GM21381 (cell line): ENCODE measurements around the gene APOL4.
"Not testable (repeated sequence)": the region's sequence is repeated elsewhere in the genome, so short reads cannot be mapped to it uniquely, and the experiment has no call there.

Experiments used
- ATAC-seq: cut with Tn5 transposase; IDR thresholded peaks from one replicate; pipeline ENCODE4 v1.9.1; 2021; ENCODE audit warnings: mild to moderate bottlenecking, moderate library complexity; ENCODE audit not compliant: unreplicated experiment

APOL4 gene

GRCh38 chr22:36156515-36157419, 44.8 kb downstream of the APOL4 start:
- no peak for ATAC-seq

GRCh38 chr22:36156119-36156514, 45.5 kb downstream of the APOL4 start:
- ATAC-seq: no peak

DNA sequence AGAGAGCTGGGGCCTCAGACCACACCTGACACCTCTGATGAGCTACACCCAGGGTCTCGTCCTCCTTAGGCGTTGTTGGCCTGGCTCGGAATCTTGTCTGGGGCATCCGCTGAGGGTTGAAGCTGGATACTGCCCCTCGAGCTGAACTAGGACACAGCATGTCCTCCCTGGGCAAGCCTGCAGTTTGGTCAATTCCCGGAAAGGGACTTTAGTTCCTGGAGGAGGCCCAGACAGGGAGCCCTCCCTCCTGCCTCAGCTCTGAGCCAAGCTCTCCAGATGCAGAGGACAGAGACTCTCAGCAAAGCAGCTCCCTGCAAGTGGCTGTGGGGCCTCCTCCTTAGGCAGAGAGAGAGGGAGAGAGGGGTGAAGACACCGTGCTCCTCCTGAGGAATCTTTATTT, 45.9 kb downstream of the APOL4 start:
- ATAC-seq: no peak

DNA sequence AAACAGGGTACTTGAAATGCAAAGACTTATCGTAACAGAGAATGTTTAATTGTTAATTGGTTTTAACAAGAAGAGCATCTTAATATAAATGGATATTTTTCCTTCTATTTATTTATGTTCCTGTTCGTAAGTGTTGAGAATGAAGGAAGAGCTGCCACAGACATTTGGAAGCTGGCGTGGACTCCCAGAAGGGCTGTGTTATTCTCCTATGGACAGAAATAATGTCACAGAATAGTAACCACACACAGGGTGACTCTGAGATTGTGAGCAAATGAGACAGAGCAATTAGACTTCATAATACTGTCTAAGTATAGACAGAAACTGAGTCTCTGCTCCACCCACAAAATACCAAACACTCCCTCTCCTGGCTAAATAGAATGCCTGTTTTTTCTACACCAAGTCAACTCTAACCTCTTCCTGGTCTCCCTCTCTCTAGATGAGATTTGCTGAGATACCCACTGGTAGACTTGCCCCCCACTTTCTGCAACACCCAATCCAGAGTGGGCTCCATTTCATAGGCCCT, 47.1 kb downstream of the APOL4 start:
- ATAC-seq: no peak

DNA sequence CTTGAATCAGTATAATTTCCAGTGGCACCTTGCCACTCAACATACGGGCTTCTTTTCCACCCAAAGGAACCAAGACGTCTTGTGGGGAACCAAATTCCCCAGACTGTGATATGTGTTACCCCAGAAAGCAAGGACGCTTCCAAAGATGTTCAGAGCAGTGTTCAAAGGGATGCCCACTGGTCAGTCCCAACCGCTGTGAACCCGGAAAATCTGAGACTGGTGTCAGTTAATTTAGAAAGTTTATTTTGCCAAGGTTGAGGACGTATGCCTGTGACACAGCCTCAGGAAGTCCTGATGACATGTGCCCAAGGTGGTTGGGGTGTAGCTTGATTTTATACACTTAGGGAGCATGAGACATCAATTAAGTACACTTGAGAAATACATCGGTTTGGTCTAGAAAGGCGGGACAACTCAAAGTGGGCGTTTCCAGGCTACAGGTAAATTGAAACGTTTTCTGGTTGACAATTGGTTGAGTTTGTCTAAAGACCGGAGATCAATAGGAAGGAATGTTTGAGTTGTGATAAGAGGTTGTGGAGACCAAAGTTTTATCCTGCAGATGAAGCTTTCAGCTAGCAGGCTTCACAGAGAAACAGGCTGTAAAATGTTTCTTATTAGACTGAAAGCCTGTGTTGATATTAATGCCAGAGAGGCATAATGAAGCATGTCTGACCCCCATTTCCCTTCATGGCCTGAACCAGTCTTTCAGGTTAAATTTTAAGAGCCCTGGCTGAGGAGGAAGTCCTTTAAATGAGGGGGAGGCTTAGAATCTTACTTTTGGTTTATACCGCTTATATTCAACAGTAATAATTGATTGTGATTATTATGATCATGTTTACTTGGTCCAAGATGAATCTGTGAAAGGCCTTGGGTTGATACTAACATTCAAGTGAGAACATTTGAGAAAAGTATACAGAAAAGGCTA, 47.8 kb downstream of the APOL4 start:
- no peak for ATAC-seq

DNA sequence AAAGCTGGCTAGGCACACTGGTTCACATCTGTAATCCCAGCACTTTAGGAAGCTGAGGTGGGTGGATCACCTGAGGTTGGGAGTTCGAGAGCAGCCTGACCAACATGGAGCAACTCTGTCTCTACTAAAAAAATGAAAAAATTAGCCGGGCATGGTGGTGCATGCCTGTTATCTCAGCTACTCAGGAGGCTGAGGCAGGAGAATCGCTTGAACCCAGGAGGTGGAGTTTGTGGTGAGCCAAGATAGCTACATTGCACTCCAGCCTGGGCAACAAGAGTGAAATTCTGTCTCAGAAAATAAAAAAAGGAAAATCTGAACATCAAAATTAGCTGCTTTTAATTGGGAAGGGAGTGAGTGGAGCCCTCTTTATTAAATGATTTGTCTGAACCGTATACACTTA, 48.8 kb downstream of the APOL4 start:
- ATAC-seq: not testable (repeated sequence)

GRCh38 chr22:36152088-36152487, 49.5 kb downstream of the APOL4 start:
- ATAC-seq: no peak

DNA sequence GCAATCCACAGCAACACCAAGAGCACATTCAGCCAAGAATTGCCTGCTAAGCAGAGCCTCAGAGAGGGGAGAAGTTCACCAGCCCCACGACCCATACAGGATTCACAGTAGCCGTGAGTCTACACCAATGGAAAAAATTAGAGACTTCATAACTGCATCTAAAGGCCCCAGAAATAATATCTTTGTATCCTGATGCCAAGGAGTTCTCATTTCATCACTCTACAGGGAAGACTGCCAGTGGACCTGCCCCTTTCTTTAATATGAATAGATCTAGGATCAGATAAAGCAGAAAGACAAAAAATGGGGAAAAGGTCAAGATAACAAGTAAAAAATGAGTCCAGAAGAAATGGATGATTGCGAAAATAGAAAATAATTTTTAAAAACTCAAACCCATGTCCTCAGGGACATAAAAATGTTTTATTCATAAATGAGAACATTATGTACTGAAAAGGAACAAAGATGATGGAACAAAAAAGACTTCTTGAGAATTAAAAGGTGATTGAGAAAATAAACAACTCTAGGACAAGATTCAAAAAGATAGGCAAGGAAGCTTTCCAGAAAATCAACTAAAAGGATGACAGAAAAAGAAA, 50.5 kb downstream of the APOL4 start:
- no peak for ATAC-seq

- no peak for ATAC-seq
Observed at GRCh38 chr22:36149441-36149840, 52.2 kb downstream of the APOL4 start.

DNA sequence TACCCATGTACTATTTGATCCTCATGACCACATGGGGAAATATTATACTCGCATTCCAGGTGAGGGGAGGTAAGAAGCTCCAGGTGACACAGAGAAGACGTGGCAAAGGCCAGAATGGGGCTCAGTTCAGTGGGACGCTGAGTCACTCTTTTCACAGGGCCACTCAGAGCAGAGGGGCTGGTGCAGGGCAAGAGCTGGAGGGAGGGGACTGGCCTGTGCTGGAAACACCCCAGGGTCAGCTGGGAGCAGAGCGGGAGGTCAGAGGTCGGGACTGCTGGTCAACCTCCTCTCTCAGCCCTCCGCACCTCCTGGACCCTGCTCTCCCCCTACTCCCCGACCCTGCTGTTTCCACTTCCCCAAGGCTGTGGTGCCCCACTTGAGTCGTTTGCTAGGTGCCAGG, 53.2 kb downstream of the APOL4 start:
- no peak for ATAC-seq

GRCh38 chr22:36147196-36147791, 54.3 kb downstream of the APOL4 start:
- ATAC-seq: no peak

DNA sequence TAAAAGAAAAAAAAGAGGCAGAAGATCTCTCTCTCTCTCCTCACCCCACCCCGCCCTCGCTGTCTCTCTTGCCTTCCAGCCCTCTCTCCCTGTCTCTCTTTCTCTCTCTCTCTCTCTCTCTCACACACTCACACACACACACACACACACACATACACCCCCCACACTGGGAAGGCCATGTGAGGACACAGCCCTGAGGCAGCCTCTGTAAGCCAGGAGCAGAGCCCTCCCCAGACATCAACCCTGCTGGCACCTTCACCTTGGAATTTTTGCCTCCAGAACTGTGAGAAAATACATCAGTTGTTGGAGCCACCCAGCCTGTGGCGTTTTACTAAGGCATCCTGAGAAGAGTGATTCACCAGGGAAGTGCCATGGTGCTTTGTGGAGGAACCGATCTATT, 55.7 kb downstream of the APOL4 start:
- no peak for ATAC-seq

- ATAC-seq: no peak
Observed at GRCh38 chr22:36144886-36145541, 56.6 kb downstream of the APOL4 start.

- ATAC-seq: no peak
Observed at GRCh38 chr22:36143956-36144355, 57.7 kb downstream of the APOL4 start.

DNA sequence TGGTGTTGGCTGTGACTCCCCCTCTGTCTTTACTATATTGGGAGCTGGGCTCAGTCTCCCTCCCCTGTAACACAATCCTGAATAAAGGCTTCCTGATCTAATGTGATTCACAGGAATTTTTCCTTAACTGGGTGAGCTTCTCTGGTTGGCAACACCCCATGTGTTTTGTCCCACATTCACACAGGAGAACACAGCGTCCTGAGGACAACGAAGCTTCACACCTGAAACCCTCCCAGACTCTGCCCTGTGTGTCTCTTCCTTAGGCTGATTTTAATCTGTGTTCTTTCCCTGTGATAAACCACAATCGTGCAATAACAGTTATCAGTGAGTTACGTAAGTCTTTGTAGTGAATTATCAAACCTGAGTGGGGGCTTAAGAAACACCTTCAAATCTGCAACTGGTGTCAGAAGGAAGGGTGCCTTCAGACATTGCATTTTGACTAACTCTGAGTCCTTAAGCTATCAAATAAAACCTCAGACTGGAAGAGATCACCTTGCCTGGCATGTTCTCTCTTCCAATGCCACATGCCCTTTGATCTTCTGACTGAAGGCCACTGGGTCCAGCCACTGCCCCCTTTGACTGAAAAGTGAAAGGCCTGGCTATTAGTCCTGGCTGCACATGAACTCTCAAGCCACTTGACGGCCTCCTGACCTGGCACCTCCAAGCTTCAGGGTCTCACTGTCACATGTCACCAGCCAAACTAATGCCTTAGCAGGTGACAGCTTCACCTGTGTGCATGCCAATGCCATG, 58.4 kb downstream of the APOL4 start:
- no peak for ATAC-seq

DNA sequence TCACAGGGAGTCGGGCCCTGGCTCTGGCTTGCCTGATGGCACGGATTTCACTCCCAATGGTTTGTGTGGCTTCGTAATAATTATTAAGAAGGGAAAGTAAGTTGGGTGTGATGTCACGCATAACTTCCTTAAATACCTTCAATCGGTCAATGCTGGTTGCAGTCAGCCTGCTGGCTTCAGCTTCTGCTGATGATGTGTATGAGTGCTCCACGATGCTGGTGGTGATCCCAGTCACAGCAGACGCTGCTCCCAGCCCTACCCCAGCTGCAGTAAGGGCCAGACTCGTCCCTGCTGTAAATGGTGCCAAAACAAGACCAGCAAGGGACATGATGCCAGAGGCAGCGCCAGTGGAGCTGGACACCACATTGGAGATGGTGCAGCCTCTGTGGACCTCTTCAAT, 60.1 kb downstream of the APOL4 start:
- no peak for ATAC-seq
